Liver (tissue), 9 donors: ENCODE data around the gene MAP3K10. TPM values are rescaled to one million over a fixed set of nuclear protein-coding genes. Genes with fewer than 3 reads are reported as not detected.
A peak's percentile ranks its signal among the peaks of the same experiment; 100 is the strongest.

ENCODE experiments used
- DNase-seq: peaks from one replicate; pipeline ENCODE4 v3.0.0-alpha.2; 2017; ENCODE audit warnings: low spot score
- H3K27ac ChIP-seq, 2 donors: one replicate each; pipeline ENCODE4 v1.7.0; 2013; ENCODE audit warnings: inconsistent platforms in 2 of 2, low read length in 2 of 2, control low read depth in 1 of 2, low read depth in 1 of 2, mild to moderate bottlenecking in 1 of 2
- H3K27me3 ChIP-seq, 4 donors: one replicate each; pipeline versions ENCODE4 v1.6.1 to v1.7.0; 2013; ENCODE audit warnings: low read length in 3 of 4, inconsistent platforms in 1 of 4, mild to moderate bottlenecking in 1 of 4, moderate library complexity in 1 of 4; ENCODE audit not compliant: control insufficient read depth in 4 of 4, insufficient read depth in 4 of 4
- H3K36me3 ChIP-seq, 4 donors: one replicate each; pipeline versions ENCODE4 v1.6.1 to v1.7.0; 2013; ENCODE audit warnings: low read length in 3 of 4, mild to moderate bottlenecking in 3 of 4, low read depth in 1 of 4, moderate library complexity in 1 of 4; ENCODE audit not compliant: control insufficient read depth in 4 of 4, insufficient read depth in 3 of 4
- H3K4me1 ChIP-seq, 4 donors: one replicate each; pipeline versions ENCODE4 v1.6.1 to v1.7.0; 2013; ENCODE audit warnings: low read length in 3 of 4, mild to moderate bottlenecking in 3 of 4, moderate library complexity in 1 of 4; ENCODE audit not compliant: control insufficient read depth in 4 of 4, insufficient read depth in 4 of 4
- H3K4me3 ChIP-seq, 3 donors: one replicate each; pipeline versions ENCODE4 v1.6.1 to v1.7.0; 2013; ENCODE audit warnings: low read length in 3 of 3, control low read depth in 1 of 3, low read depth in 1 of 3, mild to moderate bottlenecking in 1 of 3
- H3K9ac ChIP-seq, 2 donors: one replicate each; pipeline ENCODE4 v1.7.0; 2013; ENCODE audit warnings: low read length in 2 of 2, mild to moderate bottlenecking in 2 of 2, moderate library complexity in 2 of 2, control low read depth in 1 of 2, low read depth in 1 of 2
- H3K9me3 ChIP-seq, 4 donors: one replicate each; pipeline versions ENCODE4 v1.6.1 to v1.7.0; 2013; ENCODE audit warnings: low read length in 3 of 4; ENCODE audit not compliant: control insufficient read depth in 4 of 4
- CTCF ChIP-seq: fragments of 150-350 bp; IDR thresholded peaks from 2 replicates; pipeline ENCODE4 v1.5.1; 2017; ENCODE audit warnings: improper control_type of control experiment, low read depth, low read length; ENCODE audit not compliant: missing input control
- EGR1 ChIP-seq, 2 donors: IDR thresholded peaks; 2 replicates each; pipeline ENCODE4 v1.6.1; 2016 to 2018; ENCODE audit warnings: antibody characterized with exemption in 2 of 2, low read depth in 2 of 2
- FOXA1 ChIP-seq: IDR thresholded peaks from 2 replicates; pipeline ENCODE4 v1.6.1; 2016; ENCODE audit warnings: antibody characterized with exemption
- FOXA2 ChIP-seq: IDR thresholded peaks from 2 replicates; pipeline ENCODE4 v1.6.1; 2016; ENCODE audit warnings: antibody characterized with exemption
- GABPA ChIP-seq, 2 donors: IDR thresholded peaks in 1 of 2; conservative IDR thresholded peaks in 1 of 2; 2 replicates each; pipeline ENCODE4 v1.6.1; 2016; ENCODE audit warnings: antibody characterized with exemption in 2 of 2, mild to moderate bottlenecking in 1 of 2, moderate library complexity in 1 of 2
- HNF4A ChIP-seq, 2 donors: conservative IDR thresholded peaks; 2 replicates each; pipeline ENCODE4 v1.6.1; 2016; ENCODE audit warnings: antibody characterized with exemption in 2 of 2, mild to moderate bottlenecking in 2 of 2
- HNF4G ChIP-seq: IDR thresholded peaks from 2 replicates; pipeline ENCODE4 v1.6.1; 2016; ENCODE audit warnings: antibody characterized with exemption
- JUND ChIP-seq, 2 donors: IDR thresholded peaks; 2 replicates each; pipeline ENCODE4 v1.6.1; 2016; ENCODE audit warnings: antibody characterized with exemption in 2 of 2
- NR2F2 ChIP-seq: IDR thresholded peaks from 2 replicates; pipeline ENCODE4 v1.6.1; 2016; ENCODE audit warnings: antibody characterized with exemption
- RAD21 ChIP-seq, 2 donors: IDR thresholded peaks; 2 replicates each; pipeline ENCODE4 v1.6.1; 2016; ENCODE audit warnings: antibody characterized with exemption in 2 of 2, mild to moderate bottlenecking in 2 of 2
- REST ChIP-seq: IDR thresholded peaks from 2 replicates; pipeline ENCODE4 v1.6.1; 2016; ENCODE audit warnings: antibody characterized with exemption, mild to moderate bottlenecking
- RXRA ChIP-seq, 2 donors: IDR thresholded peaks; 2 replicates each; pipeline ENCODE4 v1.6.1; 2017 to 2018; ENCODE audit warnings: antibody characterized with exemption in 2 of 2, mild to moderate bottlenecking in 1 of 2
- SP1 ChIP-seq: IDR thresholded peaks from 2 replicates; pipeline ENCODE4 v1.6.1; 2018; ENCODE audit warnings: antibody characterized with exemption, mild to moderate bottlenecking
- TAF1 ChIP-seq: conservative IDR thresholded peaks from 2 replicates; pipeline ENCODE4 v1.6.1; 2016; ENCODE audit warnings: antibody characterized with exemption, mild to moderate bottlenecking
- YY1 ChIP-seq: IDR thresholded peaks from 2 replicates; pipeline ENCODE4 v1.6.1; 2016; ENCODE audit warnings: antibody characterized with exemption, mild to moderate bottlenecking
- ZBTB33 ChIP-seq: IDR thresholded peaks from 2 replicates; pipeline ENCODE4 v1.6.1; 2016; ENCODE audit warnings: antibody characterized with exemption
- WGBS: extraction: QIAGEN DNeasy Blood & Tissue Kit; methylation state at CpG from one replicate; pipeline ENCODE4 v1.1.7; 2013; 5-methylcytosine and 5-hydroxymethylcytosine counted together
- polyA plus RNA-seq, 2 donors: library from polyadenylated mRNA; stranded (reverse) in 1 of 2; unstranded in 1 of 2; fragments of 200-250 nt in 1 of 2; fragments of >200 nt in 1 of 2; fragmentation: Nextera tagmentation in 1 of 2; extraction: Ambion mirVana in 1 of 2; gene quantifications; one replicate each; pipeline versions ENCODE4 v1.2.1 to v1.2.3, GENCODE V29; 2013 to 2015
- total RNA-seq, 2 donors: library from RNA; depleted of rRNA; stranded (reverse); fragments of >200 nt; gene quantifications; one replicate each; pipeline ENCODE4 v1.2.3, GENCODE V29; 2014
- TF ChIP-seq, protein P1 (sequence below): IDR thresholded peaks from 2 replicates; pipeline ENCODE4 v1.6.1; 2016; ENCODE audit warnings: antibody characterized with exemption
- TF ChIP-seq, protein P2 (sequence below): IDR thresholded peaks from 2 replicates; pipeline ENCODE4 v1.6.1; 2016; ENCODE audit warnings: antibody characterized with exemption
- donor health status: healthy.
- donor health status: healthy.
- donor health status: healthy.
- donor health status: healthy.
- donor health status: healthy.

Gene MAP3K10
- total and polyA plus RNA-seq, 4 donors: 0.65 to 3.9 (median 2.1) TPM

GRCh38 chr19:40257096-40257517 is 65.9 kb downstream of the MAP3K10 start:
- 42% methylated on average over 9 of the region's 9 CpGs for WGBS
- no peaks in the 10 kb centered on the region for H3K9me3 ChIP-seq
- TF ChIP-seq SP1 (peak; percentile 75), JUND (IDR thresholded peaks at IDR 0.05) (peak in 1 of 2 donors; percentile 68), RXRA (IDR thresholded peaks at IDR 0.05) (peak; percentile 94 to 97), YY1 (peak; percentile 47), GABPA (IDR thresholded peaks at IDR 0.05 in 1 of 2, conservative IDR thresholded peaks at IDR 0.05 in 1 of 2) (peak in 1 of 2 donors; percentile 66), ZBTB33 (peak; percentile 80), FOXA1 (peak; percentile 38), HNF4A (conservative IDR thresholded peaks at IDR 0.05) (peak; percentile 85 to 94), EGR1 (IDR thresholded peaks at IDR 0.05; ENCODE audit: low read depth in 2 of 2) (no peak), TAF1 (no peak), RAD21 (IDR thresholded peaks at IDR 0.05) (peak; percentile 53 to 60), REST (no peak), NR2F2 (peak; percentile 51), CTCF (no peak), FOXA2 (peak; percentile 61), HNF4G (no peak)
- TF ChIP-seq, protein P1, sequence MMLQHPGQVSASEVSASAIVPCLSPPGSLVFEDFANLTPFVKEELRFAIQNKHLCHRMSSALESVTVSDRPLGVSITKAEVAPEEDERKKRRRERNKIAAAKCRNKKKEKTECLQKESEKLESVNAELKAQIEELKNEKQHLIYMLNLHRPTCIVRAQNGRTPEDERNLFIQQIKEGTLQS: peak; percentile 68
- TF ChIP-seq, protein P2, sequence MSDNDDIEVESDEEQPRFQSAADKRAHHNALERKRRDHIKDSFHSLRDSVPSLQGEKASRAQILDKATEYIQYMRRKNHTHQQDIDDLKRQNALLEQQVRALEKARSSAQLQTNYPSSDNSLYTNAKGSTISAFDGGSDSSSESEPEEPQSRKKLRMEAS: peak; percentile 87
- H3K4me1 ChIP-seq: peaks cover 8 to 53% (median 39%) of the 10 kb centered on the region in 4 donors
- H3K9ac ChIP-seq: peak overlapping the region in 1 of 2 donors; percentile 6
- H3K36me3 ChIP-seq: peaks cover 0 to 23% (median 17%) of the 10 kb centered on the region in 4 donors
- DNase-seq: no peak
- peak overlapping the region; percentile 55 to 73 for H3K27ac ChIP-seq
- H3K4me3 ChIP-seq: no peak overlapping the region
- no peaks in the 10 kb centered on the region for H3K27me3 ChIP-seq
